SK-N-SH (cell line): ENCODE results near the gene MORN5. TPM values are rescaled to one million over a fixed set of nuclear protein-coding genes. Genes with fewer than 3 reads are reported as not detected.

Experiments used
- CTCF ChIA-PET: fragments of 300-600, 350-600 bp; formaldehyde crosslinking; extraction: SDS; loops from one replicate; lab custom pipeline; 2021; lab: Yijun Ruan, JAX
- POLR2A ChIA-PET: fragments of 350-600 bp; sonication (Branson Sonifier 250); formaldehyde crosslinking; extraction: SDS; loops from one replicate; lab custom pipeline; 2020; ENCODE audit warnings: antibody characterized with exemption, inconsistent platforms; lab: Yijun Ruan, JAX
- DNase-seq: peaks from one replicate; pipeline ENCODE4 v3.0.0; 2012
- H2AFZ ChIP-seq: fragments of 200-600 bp; sonication (generic); 2 replicates; pipeline ENCODE4 v1.8.1; 2016; ENCODE audit warnings: antibody characterized with exemption, mild to moderate bottlenecking, low read depth
- H3F3A ChIP-seq: fragments of 200-600 bp; sonication (generic); replicated peaks from 2 replicates; pipeline ENCODE3; 2016; ENCODE audit warnings: antibody characterized with exemption, mild to moderate bottlenecking; ENCODE audit not compliant: insufficient read depth
- H3K27ac ChIP-seq, 2 experiments: fragments of 200-500 bp in 1 of 2; fragments of 200-600 bp in 1 of 2; sonication (Bioruptor generic) in 1 of 2; sonication (generic), shearing (Covaris generic) in 1 of 2; 2 replicates each; pipeline versions ENCODE4 v1.5.1 to v1.6.1; 2014 to 2016; ENCODE audit warnings: low read depth in 2 of 2, inconsistent platforms in 1 of 2, low read length in 1 of 2, mild to moderate bottlenecking in 1 of 2, mixed read lengths in 1 of 2
- H3K27me3 ChIP-seq: fragments of 200-600 bp; sonication (generic), shearing (Covaris generic); 2 replicates; pipeline ENCODE4 v1.6.1; 2016; ENCODE audit warnings: mixed run types; ENCODE audit not compliant: insufficient read depth
- H3K36me3 ChIP-seq, 2 experiments: fragments of 200-500 bp in 1 of 2; fragments of 200-600 bp in 1 of 2; sonication (Bioruptor generic) in 1 of 2; sonication (generic) in 1 of 2; replicated peaks in 1 of 2; 2 replicates each; pipeline versions ENCODE3 to v1.5.1; 2014 to 2016; ENCODE audit warnings: low read length in 1 of 2, mild to moderate bottlenecking in 1 of 2; ENCODE audit not compliant: insufficient read depth in 2 of 2, control insufficient read depth in 1 of 2
- H3K4me1 ChIP-seq, 2 experiments: fragments of 200-500 bp in 1 of 2; fragments of 200-600 bp in 1 of 2; sonication (Bioruptor generic) in 1 of 2; sonication (generic), shearing (Covaris generic) in 1 of 2; 2 replicates each; pipeline versions ENCODE4 v1.5.1 to v1.6.1; 2014 to 2016; ENCODE audit warnings: low read depth in 1 of 2, low read length in 1 of 2, mixed run types in 1 of 2; ENCODE audit not compliant: insufficient read depth in 2 of 2, control insufficient read depth in 1 of 2
- H3K4me2 ChIP-seq: fragments of 200-600 bp; sonication (generic), shearing (Covaris generic); 2 replicates; pipeline ENCODE4 v1.6.1; 2017; ENCODE audit warnings: mixed run types
- H3K4me3 ChIP-seq, 2 experiments: fragments of 200-500 bp in 1 of 2; fragments of 200-600 bp in 1 of 2; sonication (Bioruptor generic) in 1 of 2; sonication (generic), shearing (Covaris generic) in 1 of 2; 2 replicates each; pipeline versions ENCODE4 v1.5.1 to v1.8.1; 2014 to 2016; ENCODE audit warnings: low read depth in 2 of 2, inconsistent platforms in 1 of 2, low read length in 1 of 2, mild to moderate bottlenecking in 1 of 2, mixed read lengths in 1 of 2, moderate library complexity in 1 of 2
- H3K79me2 ChIP-seq: fragments of 200-600 bp; sonication (generic); 2 replicates; pipeline ENCODE4 v1.8.1; 2017; ENCODE audit warnings: mild to moderate bottlenecking; ENCODE audit not compliant: insufficient read depth
- H3K9ac ChIP-seq: fragments of 200-600 bp; sonication (generic); 2 replicates; pipeline ENCODE4 v1.6.1; 2017; ENCODE audit warnings: mixed run types
- H3K9me2 ChIP-seq: fragments of 200-600 bp; sonication (generic); 2 replicates; pipeline ENCODE4 v1.6.1; 2017; ENCODE audit warnings: mixed run types
- H3K9me3 ChIP-seq: fragments of 200-600 bp; sonication (generic); 2 replicates; pipeline ENCODE4 v1.6.1; 2017; ENCODE audit warnings: mixed run types, mild to moderate bottlenecking, moderate library complexity
- H4K20me1 ChIP-seq: fragments of 200-600 bp; sonication (generic); 2 replicates; pipeline ENCODE4 v1.6.1; 2017; ENCODE audit warnings: mild to moderate bottlenecking, mixed run types; ENCODE audit not compliant: insufficient read depth
- CHD2 ChIP-seq: fragments of 150-350 bp; IDR thresholded peaks from 2 replicates; pipeline ENCODE4 v1.6.1; 2018; ENCODE audit warnings: low read length; ENCODE audit not compliant: partially characterized antibody
- EP300 ChIP-seq, 2 experiments: IDR thresholded peaks; 2 replicates each; pipeline versions ENCODE4 v1.4.0 to v1.6.1; 2012; ENCODE audit warnings: borderline replicate concordance in 1 of 2, low read depth in 1 of 2, low read length in 1 of 2
- FOSL2 ChIP-seq: IDR thresholded peaks from 2 replicates; pipeline ENCODE4 v1.4.0; 2012; ENCODE audit warnings: low read depth, mild to moderate bottlenecking, moderate library complexity, borderline replicate concordance
- FOXM1 ChIP-seq: IDR thresholded peaks from 2 replicates; pipeline ENCODE4 v1.4.0; 2012; ENCODE audit warnings: low read depth, mild to moderate bottlenecking
- GABPA ChIP-seq: IDR thresholded peaks from 2 replicates; pipeline ENCODE4 v1.4.0; 2012; ENCODE audit warnings: low read depth, mild to moderate bottlenecking
- GATA2 ChIP-seq: sonication (generic); formaldehyde crosslinking; IDR thresholded peaks from 2 replicates; pipeline ENCODE4 v1.5.0; 2020; ENCODE audit warnings: mild to moderate bottlenecking, missing genetic modification reagents
- IRF3 ChIP-seq: fragments of 150-350 bp; IDR thresholded peaks from 2 replicates; pipeline ENCODE4 v1.6.1; 2016; ENCODE audit warnings: mild to moderate bottlenecking, low read depth, low read length
- JUND ChIP-seq: IDR thresholded peaks from 2 replicates; pipeline ENCODE4 v1.4.0; 2012
- NFIC ChIP-seq: IDR thresholded peaks from 2 replicates; pipeline ENCODE4 v1.4.0; 2012; ENCODE audit warnings: borderline replicate concordance
- RAD21 ChIP-seq: IDR thresholded peaks from 2 replicates; pipeline ENCODE4 v1.6.1; 2012; ENCODE audit warnings: mild to moderate bottlenecking, low read length
- REST ChIP-seq: IDR thresholded peaks from 2 replicates; pipeline ENCODE4 v1.6.1; 2012; ENCODE audit warnings: mild to moderate bottlenecking, low read depth, low read length, moderate library complexity
- SMC3 ChIP-seq: IDR thresholded peaks from 2 replicates; pipeline ENCODE4 v1.6.1; 2012; ENCODE audit warnings: low read depth, low read length, improper control_type of control experiment
- TAF1 ChIP-seq: IDR thresholded peaks from 2 replicates; pipeline ENCODE4 v1.6.1; 2012; ENCODE audit warnings: low read depth, mild to moderate bottlenecking, low read length, moderate library complexity, borderline replicate concordance
- TCF12 ChIP-seq: IDR thresholded peaks from 2 replicates; pipeline ENCODE4 v1.4.0; 2012
- WGBS: methylation state at CpG from one replicate; pipeline ENCODE4 v1.1.6; 2017; ENCODE audit warnings: low lambda C conversion rate; 5-methylcytosine and 5-hydroxymethylcytosine counted together
- polyA plus RNA-seq, 3 experiments: library from polyadenylated mRNA; depleted of rRNA; stranded (reverse); fragments of >200 nt; gene quantifications; 2 replicates each; pipeline ENCODE4 v1.2.3, GENCODE V29; 2012
- TF ChIP-seq, protein P1 (sequence below): IDR thresholded peaks from 2 replicates; pipeline ENCODE4 v1.4.0; 2012; ENCODE audit warnings: low read depth, borderline replicate concordance
- TF ChIP-seq, protein P2 (sequence below): IDR thresholded peaks from 2 replicates; pipeline ENCODE4 v1.4.0; 2012; ENCODE audit warnings: low read depth, borderline replicate concordance
- TF ChIP-seq, protein P3 (sequence below): fragments of 150-350 bp; IDR thresholded peaks from 2 replicates; pipeline ENCODE4 v1.6.1; 2017; ENCODE audit warnings: antibody characterized with exemption, low read length, low read depth, borderline replicate concordance
- TF ChIP-seq, protein P4 (sequence below): IDR thresholded peaks from 2 replicates; pipeline ENCODE4; 2012

The MORN5 gene
- polyA plus RNA-seq, 1 of the 3 experiments (the other 2 are of a cell fraction), result not detected

GRCh38 chr9:122197426-122197825 lies 37.7 kb downstream of the MORN5 start:
- DNase-seq, result no peak
- Histone ChIP-seq H3K9ac (no peak overlapping the region), H4K20me1 (no peaks in the 10 kb centered on the region), H3K9me3 (no peaks in the 10 kb centered on the region), H3K4me1 (no peaks in the 10 kb centered on the region; a peak in 1 of 4 replicates), H3K36me3 (no peaks in the 10 kb centered on the region), H2AFZ (no peak overlapping the region), H3K4me2 (no peak overlapping the region), H3K27me3 (peaks cover 4% of the 10 kb centered on the region; the same call in 1 of the 2 replicates), H3K27ac (no peak overlapping the region), H3K9me2 (no peaks in the 10 kb centered on the region), H3K4me3 (no peak overlapping the region), H3F3A (no peaks in the 10 kb centered on the region), H3K79me2 (no peaks in the 10 kb centered on the region)
- TF ChIP-seq TCF12 (no peak), FOXM1 (no peak)
- 53% methylated on average over 7 of the region's 7 CpGs for WGBS
- ChIA-PET POLR2A (no interaction called here), CTCF (interaction anchor here (0.7 to 1.2 kb wide), 2 partner anchors 38 to 74 kb away, joined by 3 read pairs; no protein-coding TSS in a partner anchor)

GRCh38 chr9:122197882-122198281 lies 38.2 kb downstream of the MORN5 start:
- Histone ChIP-seq H3K9me2 (no peaks in the 10 kb centered on the region), H2AFZ (no peak overlapping the region), H3K79me2 (no peaks in the 10 kb centered on the region), H3K4me2 (no peak overlapping the region)
- no peak for DNase-seq
- POLR2A ChIA-PET, result no interaction called here
- TF ChIP-seq REST (no peak), FOSL2 (no peak), CHD2 (no peak), RAD21 (no peak), EP300 (IDR thresholded peaks at IDR 0.05; ENCODE audit: borderline replicate concordance in 1 of 2, low read depth in 1 of 2, low read length in 1 of 2) (no peak), TAF1 (no peak), SMC3 (no peak), GABPA (no peak), TCF12 (no peak), JUND (no peak), IRF3 (no peak), NFIC (no peak), GATA2 (CRISPR knock-in tag) (no peak)
- TF ChIP-seq, protein P1, sequence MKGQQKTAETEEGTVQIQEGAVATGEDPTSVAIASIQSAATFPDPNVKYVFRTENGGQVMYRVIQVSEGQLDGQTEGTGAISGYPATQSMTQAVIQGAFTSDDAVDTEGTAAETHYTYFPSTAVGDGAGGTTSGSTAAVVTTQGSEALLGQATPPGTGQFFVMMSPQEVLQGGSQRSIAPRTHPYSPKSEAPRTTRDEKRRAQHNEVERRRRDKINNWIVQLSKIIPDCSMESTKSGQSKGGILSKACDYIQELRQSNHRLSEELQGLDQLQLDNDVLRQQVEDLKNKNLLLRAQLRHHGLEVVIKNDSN, result no peak
- TF ChIP-seq, protein P2, sequence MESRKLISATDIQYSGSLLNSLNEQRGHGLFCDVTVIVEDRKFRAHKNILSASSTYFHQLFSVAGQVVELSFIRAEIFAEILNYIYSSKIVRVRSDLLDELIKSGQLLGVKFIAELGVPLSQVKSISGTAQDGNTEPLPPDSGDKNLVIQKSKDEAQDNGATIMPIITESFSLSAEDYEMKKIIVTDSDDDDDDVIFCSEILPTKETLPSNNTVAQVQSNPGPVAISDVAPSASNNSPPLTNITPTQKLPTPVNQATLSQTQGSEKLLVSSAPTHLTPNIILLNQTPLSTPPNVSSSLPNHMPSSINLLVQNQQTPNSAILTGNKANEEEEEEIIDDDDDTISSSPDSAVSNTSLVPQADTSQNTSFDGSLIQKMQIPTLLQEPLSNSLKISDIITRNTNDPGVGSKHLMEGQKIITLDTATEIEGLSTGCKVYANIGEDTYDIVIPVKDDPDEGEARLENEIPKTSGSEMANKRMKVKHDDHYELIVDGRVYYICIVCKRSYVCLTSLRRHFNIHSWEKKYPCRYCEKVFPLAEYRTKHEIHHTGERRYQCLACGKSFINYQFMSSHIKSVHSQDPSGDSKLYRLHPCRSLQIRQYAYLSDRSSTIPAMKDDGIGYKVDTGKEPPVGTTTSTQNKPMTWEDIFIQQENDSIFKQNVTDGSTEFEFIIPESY, result no peak
- TF ChIP-seq, protein P3, sequence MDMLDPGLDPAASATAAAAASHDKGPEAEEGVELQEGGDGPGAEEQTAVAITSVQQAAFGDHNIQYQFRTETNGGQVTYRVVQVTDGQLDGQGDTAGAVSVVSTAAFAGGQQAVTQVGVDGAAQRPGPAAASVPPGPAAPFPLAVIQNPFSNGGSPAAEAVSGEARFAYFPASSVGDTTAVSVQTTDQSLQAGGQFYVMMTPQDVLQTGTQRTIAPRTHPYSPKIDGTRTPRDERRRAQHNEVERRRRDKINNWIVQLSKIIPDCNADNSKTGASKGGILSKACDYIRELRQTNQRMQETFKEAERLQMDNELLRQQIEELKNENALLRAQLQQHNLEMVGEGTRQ, result no peak
- TF ChIP-seq, protein P4, sequence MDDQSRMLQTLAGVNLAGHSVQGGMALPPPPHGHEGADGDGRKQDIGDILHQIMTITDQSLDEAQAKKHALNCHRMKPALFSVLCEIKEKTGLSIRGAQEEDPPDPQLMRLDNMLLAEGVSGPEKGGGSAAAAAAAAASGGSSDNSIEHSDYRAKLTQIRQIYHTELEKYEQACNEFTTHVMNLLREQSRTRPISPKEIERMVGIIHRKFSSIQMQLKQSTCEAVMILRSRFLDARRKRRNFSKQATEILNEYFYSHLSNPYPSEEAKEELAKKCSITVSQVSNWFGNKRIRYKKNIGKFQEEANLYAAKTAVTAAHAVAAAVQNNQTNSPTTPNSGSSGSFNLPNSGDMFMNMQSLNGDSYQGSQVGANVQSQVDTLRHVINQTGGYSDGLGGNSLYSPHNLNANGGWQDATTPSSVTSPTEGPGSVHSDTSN, result no peak
- TF ChIP-seq, all 33 proteins: peak for 0
- Histone ChIP-seq H3K9me3 (no peaks in the 10 kb centered on the region), H3K36me3 (no peaks in the 10 kb centered on the region), H3K27ac (no peak overlapping the region), H3K4me1 (no peaks in the 10 kb centered on the region; a peak in 1 of 4 replicates), H3K27me3 (peaks cover 4% of the 10 kb centered on the region; the same call in 1 of the 2 replicates), H3F3A (no peaks in the 10 kb centered on the region), H4K20me1 (no peaks in the 10 kb centered on the region), H3K9ac (no peak overlapping the region), H3K4me3 (no peak overlapping the region)
- CTCF ChIA-PET, result interaction anchor here (1.2 kb wide), 1 partner anchor 74 kb away, joined by 3 read pairs; no protein-coding TSS in a partner anchor
- 52% methylated on average over 3 of the region's 4 CpGs for WGBS
